CD4-positive, alpha-beta T cell treated with Interleukin-17A for 1 hour (primary cell): ENCODE data around the gene EEF1B2.
"Not testable (repeated sequence)": the region's sequence is repeated elsewhere in the genome, so short reads cannot be mapped to it uniquely, and the experiment has no call there.

ENCODE experiments used
- DNase-seq: peaks from one replicate; pipeline ENCODE4 v3.0.0-alpha.2; 2020

The EEF1B2 gene

DNA sequence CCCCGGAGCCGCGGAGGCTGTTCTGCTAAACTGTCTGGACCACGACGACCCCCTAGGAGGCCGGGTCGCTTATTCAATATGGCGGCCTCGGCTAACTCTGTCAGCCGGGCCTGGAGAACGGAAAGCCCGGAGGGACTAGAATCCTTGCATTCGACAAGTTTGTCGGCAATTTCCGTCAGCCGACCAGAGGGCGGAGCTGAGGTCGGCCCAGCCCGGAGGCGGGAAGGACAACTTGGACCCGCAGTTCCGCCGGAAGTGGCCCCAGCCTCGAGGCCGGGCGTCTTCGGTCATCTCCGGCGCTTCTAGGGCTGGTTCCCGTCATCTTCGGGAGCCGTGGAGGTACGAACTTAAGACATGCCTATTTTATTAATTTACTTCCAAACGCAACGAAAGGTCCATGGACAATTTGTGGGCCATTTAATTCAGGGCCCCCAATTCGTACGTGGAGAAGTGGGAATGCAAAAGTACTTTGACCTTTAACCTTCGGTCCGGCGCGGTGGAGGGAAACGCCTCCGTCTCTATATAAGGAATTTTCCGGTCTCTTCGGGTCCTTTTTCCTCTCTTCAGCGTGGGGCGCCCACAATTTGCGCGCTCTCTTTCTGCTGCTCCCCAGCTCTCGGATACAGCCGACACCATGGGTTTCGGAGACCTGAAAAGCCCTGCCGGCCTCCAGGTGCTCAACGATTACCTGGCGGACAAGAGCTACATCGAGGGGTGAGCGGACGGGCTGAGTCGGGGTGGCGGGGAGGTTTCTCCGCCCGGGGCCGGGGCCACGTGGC is at the start of gene EEF1B2, which contains the start of gene NDUFS1:
Gene EEF1B2, plus strand, starts transcription at position 550 of the 779 bp plus-strand sequence. Its CDS starts 85 bp downstream, at position 635.
Gene NDUFS1, minus strand, starts transcription at position 99 of the 779 bp plus-strand sequence. CDS start 5,766 bp downstream, outside the sequence.
- peak; percentile 97 for DNase-seq

DNA sequence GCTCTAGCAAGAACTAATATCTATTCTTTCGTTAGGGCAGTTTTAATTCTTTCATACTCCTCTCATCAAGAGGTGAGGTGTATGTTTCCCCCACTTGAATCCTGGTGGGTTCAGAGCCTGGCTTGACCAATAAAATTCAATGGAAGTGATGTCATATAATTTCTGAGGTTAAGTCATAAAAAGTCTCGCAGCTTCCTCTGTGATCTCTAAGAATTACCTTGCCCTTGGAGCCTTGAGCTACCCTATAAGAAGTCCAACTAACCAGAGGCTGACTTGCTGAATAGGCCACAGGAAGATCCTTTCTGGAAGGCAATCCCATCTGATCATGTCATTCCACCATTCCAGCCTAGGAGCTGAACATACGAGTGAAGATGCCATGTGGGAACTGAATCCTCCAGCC is 47.6 kb upstream of the EEF1B2 start:
- no peak for DNase-seq

DNA sequence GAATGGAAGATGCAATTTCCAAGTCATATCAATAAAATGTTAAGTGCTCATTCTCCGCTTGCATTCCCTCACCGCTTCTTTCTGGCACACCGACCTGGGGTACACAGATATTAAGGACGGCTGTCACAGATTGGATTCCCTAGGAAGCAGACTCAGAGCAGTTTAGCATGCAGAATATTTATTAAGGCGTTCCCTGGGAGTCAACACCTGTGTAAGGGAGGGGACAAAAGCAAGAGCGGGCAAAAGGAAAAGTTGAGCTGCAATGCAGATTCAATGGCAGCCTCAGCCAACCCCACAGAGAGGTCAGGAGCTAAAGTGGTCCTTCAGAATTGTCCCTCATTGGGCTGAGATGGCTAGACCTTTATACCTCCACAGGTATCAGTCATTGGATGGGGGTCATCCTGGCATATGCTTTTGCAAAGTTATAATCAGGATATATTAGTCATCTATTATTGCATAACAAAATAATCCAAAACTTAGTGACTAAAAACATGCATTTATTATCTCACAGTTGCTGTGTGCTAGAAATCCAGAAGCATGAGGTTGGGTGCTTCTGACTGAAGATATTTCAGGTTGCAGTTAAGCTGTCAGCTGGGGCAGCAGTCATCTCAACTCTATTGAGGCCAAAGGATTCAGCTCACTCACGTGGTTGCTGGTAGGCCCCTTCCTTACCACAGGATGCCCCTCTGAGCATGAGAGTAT is 46.7 kb upstream of the EEF1B2 start:
- no peak for DNase-seq

DNA sequence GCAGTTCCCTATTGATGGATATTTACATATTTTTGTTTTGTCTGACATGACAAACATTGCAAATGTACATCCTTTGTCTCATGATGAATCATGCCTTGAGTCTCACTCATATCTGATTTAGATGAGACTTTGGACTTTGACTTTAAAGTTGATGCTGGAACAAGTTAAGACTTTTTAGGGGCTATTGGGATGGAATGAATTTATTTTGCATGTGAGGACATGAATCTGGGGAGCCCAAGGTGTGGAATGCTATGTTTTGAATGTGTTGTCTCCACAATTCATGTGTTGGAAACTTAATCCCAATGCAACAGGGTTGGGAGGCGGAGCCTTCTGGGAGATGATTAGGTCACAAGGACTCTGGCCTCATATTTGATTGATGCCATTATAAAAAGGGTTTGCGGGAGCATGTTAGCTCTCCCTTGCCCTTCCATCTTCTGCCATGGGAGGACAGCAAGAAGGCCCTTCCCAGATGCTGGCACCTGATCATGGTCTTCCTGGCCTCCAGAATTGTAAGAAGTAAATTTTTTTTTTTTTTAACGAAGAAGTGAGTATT is 44.6 kb upstream of the EEF1B2 start:
- no peak for DNase-seq

DNA sequence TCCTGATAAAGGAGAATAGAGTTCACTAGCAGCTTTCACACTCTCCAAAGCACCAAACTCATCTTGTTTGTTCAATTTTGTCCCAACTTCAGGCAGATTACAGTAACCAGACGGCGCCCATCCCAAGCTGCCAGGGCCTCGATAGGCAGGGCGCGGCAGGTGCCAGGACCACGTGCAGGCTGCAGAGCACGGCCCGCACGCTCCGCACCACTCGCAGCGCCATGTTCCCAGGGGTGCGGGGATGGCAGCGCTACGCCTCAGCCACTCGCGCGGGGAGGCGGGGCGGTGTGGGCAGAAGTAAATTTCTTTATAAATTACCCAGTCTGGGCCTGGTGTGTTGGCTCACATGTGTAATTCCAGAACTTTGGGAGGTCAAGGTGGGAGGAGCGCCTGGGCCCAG is 43.4 kb upstream of the EEF1B2 start:
- DNase-seq: no peak

DNA sequence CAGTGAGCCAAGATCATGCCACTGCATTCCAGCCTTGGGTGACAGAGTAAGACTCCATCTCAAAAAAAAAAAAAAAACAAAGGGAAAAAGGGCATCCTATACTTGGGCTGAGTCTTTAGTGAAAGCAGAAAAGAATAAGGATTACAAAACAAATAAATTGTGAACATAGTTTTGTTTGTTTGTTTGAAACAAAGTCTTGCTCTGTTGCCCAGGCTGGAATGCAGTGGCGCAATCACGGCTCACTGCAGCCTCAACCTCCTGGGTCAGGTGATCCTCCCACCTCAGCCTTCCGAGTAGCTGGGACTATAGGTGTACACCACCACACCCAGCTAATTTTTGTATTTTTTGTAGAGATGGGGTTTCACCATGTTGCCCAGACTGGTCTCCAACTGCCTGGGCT is 37.1 kb upstream of the EEF1B2 start:
- DNase-seq: not testable (repeated sequence)

DNA sequence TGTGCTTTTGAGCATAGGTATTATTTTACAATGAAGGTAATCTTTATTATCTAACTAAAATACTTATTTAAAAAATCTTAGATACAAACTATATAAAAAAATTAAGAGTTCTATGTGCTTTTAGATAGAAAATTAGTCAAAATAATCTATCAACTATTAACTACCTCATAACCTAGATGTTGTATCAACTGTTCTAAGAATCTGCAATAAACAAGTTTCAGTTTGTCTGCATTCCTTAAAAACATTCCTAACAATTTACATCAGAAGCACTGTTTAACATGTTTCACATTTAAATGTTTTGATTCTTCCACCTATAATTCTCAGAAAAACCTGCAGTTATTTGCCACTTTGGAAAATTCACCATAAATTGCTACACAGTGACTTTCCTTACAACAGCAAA is 33.8 kb upstream of the EEF1B2 start:
- DNase-seq: no peak

DNA sequence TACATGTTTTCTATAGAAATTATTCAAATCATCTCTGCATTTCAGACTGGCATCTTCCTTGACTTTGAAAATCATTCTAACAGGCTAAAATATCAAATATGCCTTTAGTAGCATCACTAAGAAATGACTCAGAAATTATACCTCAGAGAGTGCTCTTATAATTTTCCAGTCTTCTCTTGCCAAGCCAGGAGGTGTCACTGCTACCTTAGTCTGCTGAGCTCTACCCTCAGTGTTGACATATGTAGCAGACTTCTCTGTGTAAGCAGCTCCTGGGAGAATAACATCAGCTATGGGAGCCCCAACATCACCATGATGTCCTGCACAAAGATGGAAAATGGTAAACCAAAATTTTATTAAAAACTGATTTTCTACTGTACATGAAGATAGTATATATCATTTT is 32.0 kb upstream of the EEF1B2 start:
- DNase-seq: no peak

DNA sequence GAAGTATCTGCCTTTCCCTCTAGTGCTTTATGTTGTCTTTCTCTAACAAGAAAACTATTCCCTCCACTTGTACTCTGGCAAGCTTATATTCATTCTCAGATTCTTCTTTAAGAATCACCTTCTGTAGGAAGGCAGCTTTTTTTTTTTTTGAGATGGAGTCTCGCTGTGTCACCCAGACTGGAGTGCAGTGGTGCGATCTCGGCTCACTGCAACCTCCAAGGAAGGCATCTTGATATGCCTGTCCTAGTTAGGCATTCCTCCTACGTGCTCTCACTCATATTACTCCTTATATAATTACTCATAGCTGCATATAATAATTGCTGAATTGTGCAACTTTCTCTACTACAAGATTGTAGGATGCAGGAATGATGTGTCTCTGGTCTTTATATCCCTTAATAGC is 16.2 kb upstream of the EEF1B2 start:
- no peak for DNase-seq

DNA sequence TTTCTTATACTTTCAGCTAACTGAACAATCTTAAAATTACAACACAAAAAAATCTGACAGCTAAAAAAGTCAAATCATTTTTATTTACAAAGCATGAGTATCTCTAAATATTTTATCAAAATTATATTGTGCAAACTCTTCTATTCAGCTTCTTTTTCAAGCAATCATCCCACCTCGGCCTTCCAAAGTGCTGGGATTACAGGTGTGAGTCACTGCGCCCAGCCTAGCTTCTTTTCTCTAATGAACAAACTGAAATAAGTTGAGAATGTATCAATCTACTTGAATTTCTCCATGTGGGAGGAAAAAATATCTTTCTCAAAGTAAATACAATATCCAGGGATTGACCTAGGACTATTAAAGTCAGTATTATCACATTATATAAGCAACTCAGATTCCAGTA is 15.3 kb upstream of the EEF1B2 start:
- DNase-seq: no peak

DNA sequence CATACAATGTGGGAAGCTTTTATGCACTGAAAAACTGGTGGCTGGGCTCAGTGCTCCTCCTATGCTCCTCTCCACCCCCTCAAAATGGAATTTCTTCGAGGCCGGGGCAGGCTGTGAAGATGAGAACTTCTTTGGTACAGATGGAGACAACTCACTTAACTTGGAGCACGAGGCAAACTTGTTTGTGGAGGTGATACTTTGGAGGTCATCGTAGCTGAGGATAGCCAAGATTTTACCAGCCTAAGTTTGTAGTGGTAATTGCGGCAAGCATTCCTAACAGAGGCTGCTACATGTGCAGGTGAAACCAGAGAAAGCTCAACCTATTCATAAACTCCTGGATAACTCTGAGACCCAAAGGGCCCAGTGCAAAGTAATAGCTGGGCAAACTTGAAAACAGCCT is 14.0 kb upstream of the EEF1B2 start:
- DNase-seq: no peak

DNA sequence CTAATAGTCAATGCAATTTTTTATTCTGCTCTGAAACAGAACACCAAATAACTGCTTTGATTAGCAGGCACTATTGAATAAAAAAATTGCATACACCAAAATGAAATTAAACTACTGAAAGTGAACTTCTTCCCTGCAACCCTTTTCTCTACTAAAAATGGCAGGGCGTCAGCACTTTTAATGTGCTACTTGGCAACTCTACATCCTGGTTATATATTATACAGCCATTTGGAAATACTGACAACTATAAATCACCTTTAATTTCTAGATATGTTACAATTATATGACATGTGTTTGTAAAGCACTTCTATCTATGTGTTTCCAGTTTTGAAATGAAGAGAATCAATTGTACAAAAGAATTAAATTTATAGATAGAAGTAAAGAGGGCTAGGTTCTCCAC is 10.4 kb upstream of the EEF1B2 start:
- DNase-seq: no peak

DNA sequence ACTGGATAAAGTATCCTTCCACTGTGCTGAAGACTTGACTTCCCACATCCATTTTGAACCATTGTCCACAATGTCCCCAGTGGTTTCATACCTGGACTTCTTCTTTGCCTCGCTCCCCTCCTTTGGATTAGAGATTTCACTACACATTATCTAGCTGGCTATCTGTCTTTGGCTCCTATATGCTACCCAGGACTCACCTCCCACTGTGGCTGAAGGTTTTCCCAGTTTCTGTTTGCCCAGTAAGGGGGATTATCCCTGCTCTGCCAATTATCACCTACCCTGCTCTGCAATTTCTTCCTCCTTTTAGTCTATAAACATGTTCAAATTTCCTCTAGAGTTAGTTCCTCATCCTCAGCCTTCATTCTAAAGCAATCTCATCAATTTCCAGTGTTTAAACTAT is 9.5 kb upstream of the EEF1B2 start:
- no peak for DNase-seq

DNA sequence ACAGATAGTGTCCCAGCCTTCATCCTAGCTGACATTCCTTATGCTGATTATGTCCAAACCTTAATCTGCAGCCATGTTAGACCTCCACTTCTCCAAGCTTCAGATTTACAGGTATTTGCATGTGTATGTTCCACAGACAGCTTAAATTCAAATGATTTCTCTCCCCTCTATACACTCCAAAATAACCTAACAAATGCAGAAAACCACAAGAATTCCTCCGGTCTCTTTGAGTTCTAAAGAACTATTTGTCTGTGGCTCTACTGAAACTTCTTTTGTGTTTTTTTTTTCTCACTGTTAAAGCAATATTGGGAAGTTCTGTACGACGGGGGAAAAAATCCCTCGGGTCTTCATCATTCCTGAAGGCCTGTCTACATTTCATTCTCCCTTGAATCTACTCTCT is 9.1 kb upstream of the EEF1B2 start:
- no peak for DNase-seq

DNA sequence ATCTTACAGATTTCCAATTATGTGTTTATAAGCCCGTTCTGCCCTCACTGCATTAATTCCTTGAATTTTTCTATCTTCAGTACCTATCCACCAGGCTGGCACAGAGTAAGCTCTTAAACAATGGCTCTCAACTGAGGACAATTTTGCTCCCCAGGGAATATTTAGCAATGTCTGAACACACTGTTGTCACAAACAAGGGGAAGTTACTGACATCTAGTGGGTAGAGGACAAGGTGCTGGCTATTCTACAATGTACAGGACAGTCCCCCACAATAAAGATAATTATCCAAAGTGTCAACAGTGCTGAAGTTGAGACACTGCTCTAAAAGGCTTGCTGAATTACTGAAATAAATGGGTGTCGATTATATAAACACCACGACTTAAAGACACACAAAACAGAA is 5.5 kb upstream of the EEF1B2 start:
- no peak for DNase-seq

DNA sequence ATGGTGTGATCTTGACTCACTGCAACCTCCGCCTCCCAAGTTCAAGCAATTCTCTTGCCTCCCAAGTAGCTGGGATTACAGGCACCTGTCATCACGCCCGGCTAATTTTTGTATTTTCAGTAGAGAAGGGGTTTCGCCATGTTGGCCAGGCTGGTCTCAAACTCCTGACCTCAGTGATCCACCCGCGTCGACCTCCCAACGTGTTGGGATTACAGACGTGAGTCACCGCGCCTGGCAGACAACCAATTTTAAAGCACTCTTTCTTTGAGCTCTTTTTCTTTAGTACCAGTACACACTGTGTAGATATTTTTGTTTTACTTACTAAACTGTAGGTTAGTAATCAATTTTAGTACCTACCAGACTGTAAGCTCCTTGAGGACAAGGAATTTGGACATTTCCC is 2.7 kb upstream of the EEF1B2 start:
- not testable (repeated sequence) for DNase-seq

DNA sequence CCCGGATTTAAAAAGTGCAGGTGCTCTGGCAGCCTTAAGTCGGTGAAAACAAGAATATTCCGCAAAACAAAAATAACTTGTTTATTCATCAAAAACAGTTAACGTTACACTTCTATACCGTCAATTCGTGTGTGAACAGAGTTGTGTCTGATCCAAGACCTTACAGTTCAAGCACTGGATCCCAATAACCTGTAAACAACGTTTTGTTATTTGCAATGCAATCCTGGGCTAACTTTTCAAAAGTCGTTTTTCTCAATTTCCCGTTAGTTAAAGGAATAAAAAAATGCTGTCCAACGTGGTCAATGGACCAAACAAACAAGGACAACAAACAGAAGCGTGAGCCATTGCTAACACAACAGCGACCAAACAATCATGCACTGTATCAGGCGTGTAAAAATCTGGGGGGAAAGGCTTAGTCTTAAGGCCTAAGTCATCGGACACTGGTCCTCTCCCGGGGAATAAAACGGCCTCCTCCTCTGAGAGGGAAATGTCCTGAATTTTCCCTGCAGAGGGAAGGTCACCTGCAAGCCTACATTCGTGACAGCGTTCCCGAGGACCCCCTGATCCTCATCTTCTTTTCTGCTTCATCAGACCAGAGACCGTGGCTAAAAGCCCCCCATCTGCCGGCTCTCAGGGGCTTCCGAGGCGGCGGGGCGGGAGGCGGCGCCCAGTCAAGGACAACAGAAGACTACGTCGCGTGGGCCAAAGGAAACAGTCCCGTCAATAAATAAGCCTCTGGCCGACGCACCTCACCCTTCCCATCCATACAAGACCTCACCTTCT is 941 bp upstream of the EEF1B2 start:
- no peak for DNase-seq

DNA sequence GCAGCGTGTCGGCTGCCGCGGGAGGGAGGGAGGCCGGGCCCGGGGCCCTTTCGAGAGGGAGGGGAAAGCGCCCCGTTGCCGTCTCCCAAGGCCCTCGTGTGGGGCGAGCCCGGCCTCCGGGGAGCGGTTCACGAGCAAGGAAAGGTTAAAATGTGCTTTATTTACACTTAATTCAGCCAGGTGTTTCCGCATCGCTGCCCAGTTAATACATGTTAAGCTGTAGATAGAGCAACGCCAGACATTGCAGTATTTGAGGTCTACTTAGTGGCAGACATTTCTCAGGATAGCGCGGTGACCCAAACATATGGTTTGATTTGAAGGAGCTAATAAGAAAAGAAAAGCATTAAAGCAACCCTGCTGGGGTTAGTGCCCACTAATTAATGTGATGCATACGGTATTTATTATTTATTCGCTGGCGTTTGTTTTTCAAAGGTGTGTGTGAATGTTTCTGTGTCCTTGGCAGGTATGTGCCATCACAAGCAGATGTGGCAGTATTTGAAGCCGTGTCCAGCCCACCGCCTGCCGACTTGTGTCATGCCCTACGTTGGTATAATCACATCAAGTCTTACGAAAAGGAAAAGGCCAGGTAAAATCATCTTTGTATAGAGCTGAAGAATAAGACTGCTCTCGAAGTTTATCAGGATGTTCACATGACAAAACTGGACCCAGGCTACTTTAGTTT is 571 bp downstream of the EEF1B2 start:
- peak; percentile 8 for DNase-seq

DNA sequence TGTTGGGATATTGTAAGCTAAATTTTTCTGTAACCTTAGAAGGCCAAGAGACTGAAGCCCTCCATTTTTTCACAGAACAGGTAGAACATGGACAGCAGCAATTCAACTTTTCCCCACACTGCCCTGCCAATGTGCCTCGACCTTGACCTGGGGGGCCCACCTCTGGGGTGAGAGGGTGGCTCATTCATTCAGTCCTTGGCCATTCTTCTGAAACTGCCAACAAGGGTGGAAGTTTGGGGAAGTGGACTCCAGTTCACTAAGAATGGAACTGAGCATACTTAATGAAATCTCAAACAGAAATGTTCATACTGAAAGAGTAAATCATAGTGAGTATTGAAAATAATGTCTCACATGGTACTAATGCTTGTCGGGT is 1.1 kb downstream of the EEF1B2 start:
- no peak for DNase-seq

DNA sequence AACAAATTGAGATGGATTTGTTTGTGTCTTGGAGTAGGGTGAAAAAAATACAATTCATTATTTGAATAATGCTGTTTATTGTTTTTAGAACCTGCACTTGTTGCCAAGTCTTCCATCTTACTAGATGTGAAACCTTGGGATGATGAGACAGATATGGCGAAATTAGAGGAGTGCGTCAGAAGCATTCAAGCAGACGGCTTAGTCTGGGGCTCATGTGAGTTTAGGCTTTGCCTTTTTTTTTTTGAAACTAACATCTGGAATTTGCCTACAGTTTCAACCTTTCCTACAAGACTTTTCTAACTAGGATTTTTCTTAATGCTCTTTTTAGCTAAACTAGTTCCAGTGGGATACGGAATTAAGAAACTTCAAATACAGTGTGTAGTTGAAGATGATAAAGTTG is 2.7 kb downstream of the EEF1B2 start:
- DNase-seq: not testable (repeated sequence)

DNA sequence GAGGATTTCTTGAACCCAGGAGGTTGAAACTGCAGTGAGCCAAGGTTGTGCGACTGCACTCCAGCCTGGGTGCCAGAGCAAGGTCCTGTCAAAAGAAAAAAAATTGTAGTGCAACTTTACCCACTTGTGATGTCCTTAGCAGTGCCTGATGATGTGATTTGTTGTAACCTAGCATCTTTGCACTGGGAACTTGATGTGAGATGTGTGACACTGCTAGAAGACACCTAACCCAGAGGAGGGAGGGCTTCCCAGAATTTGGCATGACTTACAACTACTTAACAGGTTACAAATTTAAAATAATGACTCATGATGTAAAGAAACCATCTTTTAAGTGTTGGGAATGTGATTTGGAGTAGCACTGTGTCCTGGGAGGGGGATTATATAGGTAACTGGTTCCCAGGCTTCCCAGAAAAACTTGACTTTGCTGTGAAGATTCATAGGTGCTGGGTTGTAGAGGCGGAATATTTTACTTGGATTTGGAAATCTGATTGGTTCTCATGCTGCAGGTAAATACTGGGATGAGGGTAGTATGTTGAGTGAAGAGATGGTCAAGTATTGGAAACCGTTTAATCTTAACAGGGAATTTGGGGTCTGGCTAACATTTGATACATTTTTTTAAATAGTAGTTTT is 3.7 kb downstream of the EEF1B2 start:
- DNase-seq: no peak

DNA sequence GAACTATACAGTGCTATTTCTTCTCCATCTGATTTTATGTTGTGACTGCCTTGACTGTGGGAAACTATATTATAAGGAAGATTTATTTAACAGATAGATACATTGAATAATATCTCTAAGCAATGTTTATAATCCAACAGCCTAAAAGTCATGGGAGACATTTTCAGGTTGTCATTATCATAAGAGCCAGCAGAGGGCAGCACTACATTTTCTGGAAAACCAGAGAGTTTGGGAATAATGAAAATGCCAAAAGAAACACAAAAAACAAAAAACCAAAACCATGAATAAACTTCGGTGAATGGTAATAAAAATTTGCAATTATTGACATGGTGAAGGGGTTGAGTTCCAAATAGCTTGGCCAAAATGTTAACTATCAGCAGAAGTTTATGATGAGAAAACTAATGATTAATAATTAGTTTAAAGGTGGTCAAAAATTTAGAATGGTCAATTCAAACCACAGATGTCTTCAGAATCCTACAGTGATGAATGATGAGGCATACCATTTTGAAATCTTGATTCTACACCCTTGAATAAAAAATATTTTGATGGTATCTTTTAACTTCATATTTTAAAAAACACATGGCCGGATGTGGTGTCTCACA is 4.7 kb downstream of the EEF1B2 start:
- DNase-seq: peak; percentile 52
